Activated T-cell treated with anti-CD3 and anti-CD28 coated beads, Interleukin-2, amount 50 U/mL, for 24 hours (primary cell): ENCODE measurements around the gene CNNM2.
"Not testable (repeated sequence)": the region's sequence is repeated elsewhere in the genome, so short reads cannot be mapped to it uniquely, and the experiment has no call there.

Source experiments
- DNase-seq: peaks from one replicate; pipeline ENCODE4 v3.0.0-alpha.2; 2020
- H3K27ac Mint-ChIP-seq: 2 replicates; pipeline ENCODE4 v1.8.0; 2020; ENCODE audit warnings: mild to moderate bottlenecking, mixed read lengths
- H3K27me3 Mint-ChIP-seq: 2 replicates; pipeline ENCODE4 v1.8.0; 2020; ENCODE audit warnings: mixed read lengths
- H3K36me3 Mint-ChIP-seq: 2 replicates; pipeline ENCODE4 v1.8.0; 2020; ENCODE audit warnings: low read depth, mixed read lengths
- H3K4me1 Mint-ChIP-seq: 2 replicates; pipeline ENCODE4 v1.8.0; 2020; ENCODE audit warnings: low read depth, mixed read lengths
- H3K4me3 Mint-ChIP-seq: 2 replicates; pipeline ENCODE4 v1.8.0; 2020; ENCODE audit warnings: mild to moderate bottlenecking, moderate library complexity, mixed read lengths
- H3K9me3 Mint-ChIP-seq: 2 replicates; pipeline ENCODE4 v1.8.0; 2020; ENCODE audit warnings: mixed read lengths

CNNM2 gene

GRCh38 chr10:103120977-103121735 lies 203.1 kb downstream of the CNNM2 start:
- Mint-ChIP-seq H3K4me1 (peaks cover 28% of the 10 kb centered on the region), H3K27me3 (no peaks in the 10 kb centered on the region), H3K36me3 (peaks cover 16% of the 10 kb centered on the region), H3K9me3 (no peaks in the 10 kb centered on the region), H3K4me3 (no peak overlapping the region), H3K27ac (no peak overlapping the region)
- DNase-seq: no peak

- Mint-ChIP-seq H3K4me3 (no peak overlapping the region), H3K27ac (no peak overlapping the region), H3K9me3 (no peaks in the 10 kb centered on the region), H3K27me3 (no peaks in the 10 kb centered on the region), H3K4me1 (peaks cover 34% of the 10 kb centered on the region), H3K36me3 (peaks cover 27% of the 10 kb centered on the region)
- DNase-seq: no peak
Measured at GRCh38 chr10:103123282-103124024, 205.4 kb downstream of the CNNM2 start.

- Mint-ChIP-seq H3K9me3 (no peaks in the 10 kb centered on the region), H3K36me3 (peaks cover 27% of the 10 kb centered on the region), H3K4me1 (peaks cover 34% of the 10 kb centered on the region), H3K27ac (no peak overlapping the region), H3K27me3 (no peaks in the 10 kb centered on the region), H3K4me3 (no peak overlapping the region)
- no peak for DNase-seq
Measured at GRCh38 chr10:103124420-103125096, 206.5 kb downstream of the CNNM2 start.

- Mint-ChIP-seq H3K27ac (peak overlapping the region; percentile 44), H3K36me3 (peaks cover 28% of the 10 kb centered on the region), H3K4me3 (no peak overlapping the region), H3K9me3 (no peaks in the 10 kb centered on the region), H3K4me1 (peaks cover 34% of the 10 kb centered on the region), H3K27me3 (no peaks in the 10 kb centered on the region)
- DNase-seq: no peak
Measured at GRCh38 chr10:103125323-103126267, 207.5 kb downstream of the CNNM2 start.

- Mint-ChIP-seq H3K9me3 (no peaks in the 10 kb centered on the region), H3K4me1 (peaks cover 30% of the 10 kb centered on the region), H3K4me3 (no peak overlapping the region), H3K27me3 (no peaks in the 10 kb centered on the region), H3K27ac (peak overlapping the region; percentile 18), H3K36me3 (peaks cover 42% of the 10 kb centered on the region)
- no peak for DNase-seq
Measured at GRCh38 chr10:103127241-103127640, 209.1 kb downstream of the CNNM2 start.

GRCh38 chr10:103130180-103130579 lies 212.1 kb downstream of the CNNM2 start:
- H3K4me1 Mint-ChIP-seq: peaks cover 37% of the 10 kb centered on the region
- not testable (repeated sequence) for H3K9me3 Mint-ChIP-seq, H3K27ac Mint-ChIP-seq, H3K27me3 Mint-ChIP-seq, DNase-seq, H3K4me3 Mint-ChIP-seq
- H3K36me3 Mint-ChIP-seq: peaks cover 63% of the 10 kb centered on the region

GRCh38 chr10:103130910-103131309 lies 212.8 kb downstream of the CNNM2 start:
- Mint-ChIP-seq H3K27me3 (no peaks in the 10 kb centered on the region), H3K36me3 (peaks cover 64% of the 10 kb centered on the region), H3K9me3 (peaks cover 11% of the 10 kb centered on the region), H3K27ac (no peak overlapping the region), H3K4me1 (peaks cover 34% of the 10 kb centered on the region), H3K4me3 (no peak overlapping the region)
- DNase-seq: no peak

GRCh38 chr10:103135168-103135567 lies 217.1 kb downstream of the CNNM2 start:
- H3K27me3 Mint-ChIP-seq, H3K4me3 Mint-ChIP-seq, DNase-seq: not testable (repeated sequence)
- peaks cover 79% of the 10 kb centered on the region for H3K36me3 Mint-ChIP-seq
- peaks cover 13% of the 10 kb centered on the region for H3K9me3 Mint-ChIP-seq
- peak overlapping the region; percentile 74 for H3K27ac Mint-ChIP-seq
- H3K4me1 Mint-ChIP-seq: peaks cover 33% of the 10 kb centered on the region

- peaks cover 59% of the 10 kb centered on the region for H3K36me3 Mint-ChIP-seq
- peaks cover 7% of the 10 kb centered on the region for H3K9me3 Mint-ChIP-seq
Measured at GRCh38 chr10:103139803-103140202, 221.7 kb downstream of the CNNM2 start.

More at GRCh38 chr10:103139803-103140202, 221.7 kb downstream of the CNNM2 start:
- H3K27ac Mint-ChIP-seq: no peak overlapping the region
- H3K27me3 Mint-ChIP-seq: no peaks in the 10 kb centered on the region
- DNase-seq: no peak
- H3K4me1 Mint-ChIP-seq: peaks cover 24% of the 10 kb centered on the region
- no peak overlapping the region for H3K4me3 Mint-ChIP-seq
